IPS-18a (cell line): ENCODE results near the gene GPR137B.

Experiments used
- H3K27ac ChIP-seq: one replicate; pipeline ENCODE4 v1.5.1; 2013; ENCODE audit warnings: low read length
- H3K27me3 ChIP-seq: one replicate; pipeline ENCODE4 v1.6.1; 2013; ENCODE audit warnings: mild to moderate bottlenecking, low read length; ENCODE audit not compliant: control insufficient read depth, insufficient read depth
- H3K36me3 ChIP-seq: one replicate; pipeline ENCODE4 v1.6.1; 2013; ENCODE audit warnings: low read depth, low read length; ENCODE audit not compliant: control insufficient read depth
- H3K4me1 ChIP-seq: one replicate; pipeline ENCODE4 v1.6.1; 2013; ENCODE audit warnings: low read depth, low read length; ENCODE audit not compliant: control insufficient read depth
- H3K4me3 ChIP-seq: one replicate; pipeline ENCODE4 v1.5.1; 2013; ENCODE audit warnings: low read length
- H3K9ac ChIP-seq: one replicate; pipeline ENCODE4 v1.6.1; 2013; ENCODE audit warnings: mild to moderate bottlenecking, low read length, moderate library complexity
- H3K9me3 ChIP-seq: one replicate; pipeline ENCODE4 v1.6.1; 2013; ENCODE audit warnings: low read depth, low read length; ENCODE audit not compliant: control insufficient read depth

The GPR137B gene

DNA sequence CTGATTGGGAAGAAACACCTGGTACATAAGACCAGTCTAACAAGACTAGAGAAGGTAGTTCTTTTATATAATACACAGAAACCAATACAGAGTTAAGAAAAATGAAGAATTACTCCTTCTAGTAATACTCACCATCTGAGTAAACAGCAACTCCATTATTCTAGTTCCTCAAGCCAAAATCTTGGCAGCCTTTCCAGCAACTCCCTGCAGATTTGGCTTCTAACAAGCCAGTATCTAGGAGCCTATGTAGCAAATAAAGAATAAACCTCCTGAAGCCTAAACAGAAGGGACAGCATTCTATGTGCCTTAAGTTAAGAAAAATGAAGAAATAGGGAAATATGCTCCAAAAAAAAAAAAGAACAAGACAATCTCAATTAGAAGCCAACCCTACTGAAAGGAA is 114.9 kb downstream of the GPR137B start:
- no peak overlapping the region for H3K4me3 ChIP-seq
- H3K4me1 ChIP-seq, result no peaks in the 10 kb centered on the region
- H3K9me3 ChIP-seq, result peaks cover 3% of the 10 kb centered on the region
- no peak overlapping the region for H3K27ac ChIP-seq
- no peaks in the 10 kb centered on the region for H3K36me3 ChIP-seq
- no peaks in the 10 kb centered on the region for H3K27me3 ChIP-seq
- H3K9ac ChIP-seq, result no peak overlapping the region

GRCh38 chr1:236258114-236258622 is 115.8 kb downstream of the GPR137B start:
- Histone ChIP-seq H3K9ac (no peak overlapping the region), H3K4me3 (no peak overlapping the region), H3K27ac (no peak overlapping the region), H3K9me3 (peaks cover 3% of the 10 kb centered on the region), H3K27me3 (no peaks in the 10 kb centered on the region), H3K4me1 (no peaks in the 10 kb centered on the region), H3K36me3 (no peaks in the 10 kb centered on the region)
